ENCODE results near the gene FKBP1B. TPM values are rescaled to one million over a fixed set of nuclear protein-coding genes. Genes with fewer than 3 reads are reported as not detected.
"Not testable (repeated sequence)": the region's sequence is repeated elsewhere in the genome, so short reads cannot be mapped to it uniquely, and the experiment has no call there.

The FKBP1B gene
- total RNA-seq, 1 donor from 2014 or later: 73.8 TPM

GRCh38 chr2:24022324-24022974, 27.1 kb upstream of the FKBP1B start:
- DNase-seq (ENCODE audit: low spot score in 2 of 2) (no peak), FAIRE-seq (no peak)

GRCh38 chr2:24022975-24023575, 26.5 kb upstream of the FKBP1B start:
- no peak for DNase-seq (ENCODE audit: low spot score in 2 of 2)

GRCh38 chr2:24024018-24024417, 25.5 kb upstream of the FKBP1B start:
- DNase-seq (ENCODE audit: low spot score in 2 of 2) (no peak), FAIRE-seq (no peak)

More at GRCh38 chr2:24022975-24023575, 26.5 kb upstream of the FKBP1B start:
- FAIRE-seq: no peak

GRCh38 chr2:24024996-24025663, 24.4 kb upstream of the FKBP1B start:
- FAIRE-seq (no peak), DNase-seq (ENCODE audit: low spot score in 2 of 2) (no peak)

- FAIRE-seq: no peak
- no peak for DNase-seq (ENCODE audit: low spot score in 2 of 2)
These were observed 23.3 kb upstream of the FKBP1B start for GRCh38 chr2:24026233-24026632.

- DNase-seq (ENCODE audit: low spot score in 2 of 2): no peak
- FAIRE-seq: no peak
These were observed 10.6 kb upstream of the FKBP1B start for GRCh38 chr2:24038786-24039499.

GRCh38 chr2:24040511-24040910, 9.0 kb upstream of the FKBP1B start:
- FAIRE-seq (no peak), DNase-seq (ENCODE audit: low spot score in 2 of 2) (no peak)

- FAIRE-seq; DNase-seq (ENCODE audit: low spot score in 2 of 2): not testable (repeated sequence)
These were observed 6.4 kb upstream of the FKBP1B start for GRCh38 chr2:24043133-24043532.

- DNase-seq (ENCODE audit: low spot score in 2 of 2) (no peak), FAIRE-seq (no peak)
These were observed 3.7 kb upstream of the FKBP1B start for GRCh38 chr2:24045511-24046508.

GRCh38 chr2:24046599-24046929, 3.0 kb upstream of the FKBP1B start:
- DNase-seq (ENCODE audit: low spot score in 2 of 2) (no peak), FAIRE-seq (no peak)

GRCh38 chr2:24046930-24047702, 2.4 kb upstream of the FKBP1B start, which contains the start of gene WDCP:
Gene WDCP (minus strand): TSS chr2:24047391. CDS start chr2:24039494, 7,897 bp downstream.
- FAIRE-seq (peak; percentile 70), DNase-seq (ENCODE audit: low spot score in 2 of 2) (peak; percentile 84)

- DNase-seq (ENCODE audit: low spot score in 2 of 2): no peak
These were observed 1.9 kb upstream of the FKBP1B start for GRCh38 chr2:24047703-24048033.

GRCh38 chr2:24048769-24049484, 614 bp upstream of the FKBP1B start:
- FAIRE-seq (no peak), DNase-seq (ENCODE audit: low spot score in 2 of 2) (no peak)

More at GRCh38 chr2:24047703-24048033, 1.9 kb upstream of the FKBP1B start:
- no peak for FAIRE-seq

GRCh38 chr2:24050041-24050979, 769 bp downstream of the FKBP1B start:
- FAIRE-seq: no peak
- peak in 1 of 2 donors; percentile 7 for DNase-seq (ENCODE audit: low spot score in 2 of 2)

- DNase-seq (ENCODE audit: low spot score in 2 of 2) (no peak), FAIRE-seq (no peak)
These were observed 2.3 kb downstream of the FKBP1B start for GRCh38 chr2:24051833-24052232.

GRCh38 chr2:24052951-24053350, 3.4 kb downstream of the FKBP1B start:
- FAIRE-seq (no peak), DNase-seq (ENCODE audit: low spot score in 2 of 2) (no peak)

- no peak for DNase-seq (ENCODE audit: low spot score in 2 of 2)
- FAIRE-seq: no peak
These were observed 4.9 kb downstream of the FKBP1B start for GRCh38 chr2:24054366-24055010.

Data from frontal cortex (tissue), 4 donors.